OCI-LY1 (cell line): ENCODE results near the gene PTPRD.

Experiments
- H2AFZ ChIP-seq: fragments of 200-600 bp; sonication (generic), shearing (Covaris generic); 2 replicates; pipeline ENCODE4 v1.6.0; 2014; ENCODE audit warnings: antibody characterized with exemption, mild to moderate bottlenecking, low read length
- H3F3A ChIP-seq: fragments of 200-600 bp; sonication (generic), shearing (Covaris generic); 2 replicates; pipeline ENCODE4 v1.6.0; 2014; ENCODE audit warnings: mild to moderate bottlenecking, antibody characterized with exemption, low read length, moderate library complexity; ENCODE audit not compliant: insufficient read depth
- H3K27ac ChIP-seq: fragments of 200-600 bp; sonication (generic); 2 replicates; pipeline ENCODE4 v1.5.1; 2014; ENCODE audit warnings: low read length, mixed run types, mild to moderate bottlenecking, low read depth; ENCODE audit not compliant: poor library complexity, severe bottlenecking
- H3K27me3 ChIP-seq: fragments of 200-600 bp; sonication (generic); 2 replicates; pipeline ENCODE4 v1.6.0; 2014; ENCODE audit warnings: antibody characterized with exemption, mild to moderate bottlenecking, low read length, moderate library complexity; ENCODE audit not compliant: insufficient read depth
- H3K36me3 ChIP-seq: fragments of 200-600 bp; sonication (generic); 2 replicates; pipeline ENCODE4 v1.6.1; 2014; ENCODE audit warnings: mild to moderate bottlenecking, antibody characterized with exemption, low read length, moderate library complexity, mixed read lengths; ENCODE audit not compliant: insufficient read depth
- H3K4me1 ChIP-seq: fragments of 200-600 bp; sonication (generic); 2 replicates; pipeline ENCODE4 v1.5.1; 2014; ENCODE audit warnings: mild to moderate bottlenecking, low read length, moderate library complexity; ENCODE audit not compliant: insufficient read depth, severe bottlenecking
- H3K4me2 ChIP-seq: fragments of 200-600 bp; sonication (generic), shearing (Covaris generic); 2 replicates; pipeline ENCODE4 v1.6.1; 2014; ENCODE audit warnings: low read length
- H3K4me3 ChIP-seq: fragments of 200-600 bp; sonication (generic); 2 replicates; pipeline ENCODE4 v1.5.1; 2014; ENCODE audit warnings: low read length, low read depth, mild to moderate bottlenecking, mixed read lengths; ENCODE audit not compliant: poor library complexity, severe bottlenecking
- H3K79me2 ChIP-seq: fragments of 200-600 bp; shearing (Covaris generic); 2 replicates; pipeline ENCODE4 v1.6.1; 2016; ENCODE audit warnings: mixed run types, low read length, mixed read lengths; ENCODE audit not compliant: insufficient read depth
- H3K9ac ChIP-seq: fragments of 200-600 bp; sonication (generic), shearing (Covaris generic); 2 replicates; pipeline ENCODE4 v1.6.1; 2014; ENCODE audit warnings: mild to moderate bottlenecking, low read length, mixed read lengths
- H3K9me2 ChIP-seq: fragments of 200-600 bp; sonication (generic), shearing (Covaris generic); 2 replicates; pipeline ENCODE4 v1.6.1; 2014; ENCODE audit warnings: low read depth, mild to moderate bottlenecking, low read length, mixed read lengths
- H3K9me3 ChIP-seq: fragments of 200-600 bp; shearing (Covaris generic); 2 replicates; pipeline ENCODE4 v1.6.1; 2014; ENCODE audit warnings: low read length, mixed read lengths
- H4K20me1 ChIP-seq: fragments of 200-600 bp; sonication (generic), shearing (Covaris generic); 2 replicates; pipeline ENCODE4 v1.6.0; 2016; ENCODE audit warnings: mild to moderate bottlenecking, low read length; ENCODE audit not compliant: insufficient read depth
- CTCF ChIP-seq: fragments of 200-600 bp; sonication (generic), shearing (Covaris generic); IDR thresholded peaks from 2 replicates; pipeline ENCODE4 v1.5.1; 2017; ENCODE audit warnings: mild to moderate bottlenecking, antibody characterized with exemption, low read length, moderate library complexity, mixed read lengths
- EZH2 ChIP-seq: fragments of 200-600 bp; sonication (generic), shearing (Covaris generic); IDR thresholded peaks from 2 replicates; pipeline ENCODE4 v1.8.0; 2017; ENCODE audit warnings: borderline replicate concordance, mixed run types, mild to moderate bottlenecking, antibody characterized with exemption, low read length, moderate library complexity, mixed read lengths

The PTPRD gene

GRCh38 chr9:8555762-8556500, 2056.9 kb downstream of the PTPRD start:
- no peak overlapping the region for H3K9ac ChIP-seq
- no peaks in the 10 kb centered on the region for H3K9me3 ChIP-seq
- H4K20me1 ChIP-seq, result no peaks in the 10 kb centered on the region
- no peak overlapping the region for H3K27ac ChIP-seq
- H3K4me2 ChIP-seq, result no peak overlapping the region
- TF ChIP-seq EZH2, result no peak
- no peak for TF ChIP-seq CTCF
- no peaks in the 10 kb centered on the region for H3F3A ChIP-seq
- no peaks in the 10 kb centered on the region for H3K9me2 ChIP-seq
- no peaks in the 10 kb centered on the region for H3K4me1 ChIP-seq
- H3K36me3 ChIP-seq, result no peaks in the 10 kb centered on the region
- no peak overlapping the region for H3K4me3 ChIP-seq
- no peaks in the 10 kb centered on the region for H3K79me2 ChIP-seq
- H3K27me3 ChIP-seq, result no peaks in the 10 kb centered on the region
- no peak overlapping the region for H2AFZ ChIP-seq

GRCh38 chr9:8553444-8553843, 2059.4 kb downstream of the PTPRD start:
- H3K27me3 ChIP-seq, result no peaks in the 10 kb centered on the region
- no peaks in the 10 kb centered on the region for H3K4me1 ChIP-seq
- no peaks in the 10 kb centered on the region for H3F3A ChIP-seq
- no peak overlapping the region for H3K27ac ChIP-seq
- H4K20me1 ChIP-seq, result no peaks in the 10 kb centered on the region
- no peaks in the 10 kb centered on the region for H3K9me2 ChIP-seq
- no peak overlapping the region for H3K4me3 ChIP-seq
- no peaks in the 10 kb centered on the region for H3K79me2 ChIP-seq
- no peak overlapping the region for H3K4me2 ChIP-seq
- H3K9me3 ChIP-seq, result no peaks in the 10 kb centered on the region
- no peak for TF ChIP-seq EZH2
- TF ChIP-seq CTCF, result no peak
- no peaks in the 10 kb centered on the region for H3K36me3 ChIP-seq
- no peak overlapping the region for H3K9ac ChIP-seq
- no peak overlapping the region for H2AFZ ChIP-seq

- no peaks in the 10 kb centered on the region for H3K9me2 ChIP-seq
- no peak overlapping the region for H3K9ac ChIP-seq
- no peaks in the 10 kb centered on the region for H3K9me3 ChIP-seq
- H3K27ac ChIP-seq, result no peak overlapping the region
- no peaks in the 10 kb centered on the region for H3K79me2 ChIP-seq
- H3K4me3 ChIP-seq, result no peak overlapping the region
- H2AFZ ChIP-seq, result no peak overlapping the region
- no peaks in the 10 kb centered on the region for H3K27me3 ChIP-seq
- no peak for TF ChIP-seq CTCF
- no peak for TF ChIP-seq EZH2
- H3K4me2 ChIP-seq, result no peak overlapping the region
- H3K36me3 ChIP-seq, result no peaks in the 10 kb centered on the region
- H4K20me1 ChIP-seq, result no peaks in the 10 kb centered on the region
- no peaks in the 10 kb centered on the region for H3F3A ChIP-seq
- H3K4me1 ChIP-seq, result no peaks in the 10 kb centered on the region
Observed at GRCh38 chr9:8552732-8553131, 2060.1 kb downstream of the PTPRD start.
